Erythroblast (primary cell): ENCODE data around the gene OLIG3.

Experiments
- GATA1 ChIP-seq: IDR thresholded peaks from 2 replicates; pipeline ENCODE4 v1.6.1; 2011; ENCODE audit warnings: low read depth, mild to moderate bottlenecking, control low read depth, low read length, moderate library complexity
- POLR2A ChIP-seq: IDR thresholded peaks from 2 replicates; pipeline ENCODE4 v1.6.1; 2011; ENCODE audit warnings: mild to moderate bottlenecking, low read length

DNA sequence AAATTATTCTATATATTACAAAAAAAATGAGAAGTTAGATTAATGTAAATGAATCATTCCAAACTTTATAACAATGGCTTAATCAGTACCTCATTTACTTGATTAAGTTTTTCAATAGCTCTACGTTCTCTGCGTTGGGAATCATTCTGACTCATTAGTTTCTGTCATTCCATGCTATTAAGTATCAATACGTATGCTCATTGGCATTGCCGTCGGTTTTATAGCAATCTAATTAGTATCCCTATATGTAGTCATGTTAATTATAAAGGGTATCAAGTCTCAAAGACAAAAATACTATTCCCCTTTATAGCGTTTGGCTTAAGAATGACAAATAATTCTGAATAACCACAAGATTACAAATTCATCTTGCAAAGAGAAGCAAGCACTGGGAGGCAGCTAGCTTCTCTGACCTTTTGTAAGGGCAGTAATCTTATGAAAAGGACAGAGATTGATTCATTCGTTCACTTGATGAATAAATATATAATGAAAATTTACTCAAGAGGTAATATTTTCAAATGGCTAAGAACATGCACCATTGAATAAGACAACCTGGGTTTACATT lies 41.8 kb downstream of the OLIG3 start:
- TF ChIP-seq POLR2A (no peak), GATA1 (no peak)
